WTC11 (cell line): ENCODE measurements around the gene SERPINB6. TPM values are rescaled to one million over a fixed set of nuclear protein-coding genes. Genes with fewer than 3 reads are reported as not detected.

ENCODE experiments used
- AR ChIP-seq: fragments of 250-450 bp; sonication (Bioruptor Pico); IDR thresholded peaks from 2 replicates; pipeline ENCODE4 v1.9.0; 2021; ENCODE audit warnings: mild to moderate bottlenecking
- ATF3 ChIP-seq: sonication (generic); formaldehyde crosslinking; conservative IDR thresholded peaks from 2 replicates; pipeline ENCODE4 v1.8.1; 2022; ENCODE audit warnings: mild to moderate bottlenecking, missing genetic modification reagents
- E2F1 ChIP-seq: sonication (generic); formaldehyde crosslinking; IDR thresholded peaks from 2 replicates; pipeline ENCODE4 v1.8.0; 2022; ENCODE audit warnings: mild to moderate bottlenecking, missing genetic modification reagents
- ELF4 ChIP-seq: sonication (generic); formaldehyde crosslinking; IDR thresholded peaks from 2 replicates; pipeline ENCODE4 v1.8.1; 2022; ENCODE audit warnings: low read depth, mild to moderate bottlenecking, moderate library complexity, missing genetic modification reagents
- FOXJ3 ChIP-seq: sonication (generic); formaldehyde crosslinking; IDR thresholded peaks from 2 replicates; pipeline ENCODE4 v1.9.0; 2021; ENCODE audit warnings: missing genetic modification reagents, mild to moderate bottlenecking, borderline replicate concordance
- JAZF1 ChIP-seq: fragments of 250-450 bp; sonication (Bioruptor Pico); IDR thresholded peaks from 2 replicates; pipeline ENCODE4 v1.9.0; 2021; ENCODE audit warnings: moderate library complexity, mild to moderate bottlenecking, inconsistent platforms
- KAT7 ChIP-seq: sonication (generic); formaldehyde crosslinking; IDR thresholded peaks from 2 replicates; pipeline ENCODE4 v1.8.1; 2023; ENCODE audit warnings: missing genetic modification reagents, mild to moderate bottlenecking, borderline replicate concordance
- USF1 ChIP-seq: sonication (generic); formaldehyde crosslinking; IDR thresholded peaks from 2 replicates; pipeline ENCODE4 v1.8.0; 2022; ENCODE audit warnings: mild to moderate bottlenecking, missing genetic modification reagents
- ZBTB43 ChIP-seq: sonication (generic); formaldehyde crosslinking; IDR thresholded peaks from 2 replicates; pipeline ENCODE4 v1.8.1; 2023; ENCODE audit warnings: mild to moderate bottlenecking, missing genetic modification reagents
- ZMAT4 ChIP-seq: fragments of 250-450 bp; sonication (Bioruptor Pico); IDR thresholded peaks from 2 replicates; pipeline ENCODE4 v1.9.0; 2021; ENCODE audit warnings: mild to moderate bottlenecking
- ZNF121 ChIP-seq: sonication (generic); formaldehyde crosslinking; IDR thresholded peaks from 2 replicates; pipeline ENCODE4 v1.8.0; 2023; ENCODE audit warnings: missing genetic modification reagents
- ZNF263 ChIP-seq: sonication (generic); formaldehyde crosslinking; IDR thresholded peaks from 2 replicates; pipeline ENCODE4 v1.8.1; 2022; ENCODE audit warnings: low read depth, mild to moderate bottlenecking, moderate library complexity, missing genetic modification reagents
- ZNF281 ChIP-seq: sonication (generic); formaldehyde crosslinking; IDR thresholded peaks from 2 replicates; pipeline ENCODE4 v1.8.0; 2023; ENCODE audit warnings: mild to moderate bottlenecking, missing genetic modification reagents
- ZNF425 ChIP-seq: fragments of 250-450 bp; sonication (Bioruptor Pico); conservative IDR thresholded peaks from 2 replicates; pipeline ENCODE4 v1.9.0; 2021; ENCODE audit warnings: mild to moderate bottlenecking
- ZNF671 ChIP-seq: fragments of 250-450 bp; sonication (Bioruptor Pico); IDR thresholded peaks from 2 replicates; pipeline ENCODE4 v1.8.0; 2021; ENCODE audit warnings: mild to moderate bottlenecking
- total RNA-seq: library from RNA; stranded (reverse); gene quantifications from 3 replicates; pipeline ENCODE4 v1.2.3, GENCODE V29; 2021

The SERPINB6 gene
- total RNA-seq, 1 experiment from 2014 or later, result 28.0 TPM

- TF ChIP-seq E2F1 (CRISPR knock-in tag) (no peak), ZNF671 (CRISPR knock-in tag) (no peak), ZMAT4 (no peak), ZBTB43 (CRISPR knock-in tag) (no peak), ELF4 (CRISPR knock-in tag) (no peak), ZNF281 (no peak), ZNF121 (CRISPR knock-in tag) (no peak), ATF3 (no peak), FOXJ3 (no peak), ZNF263 (no peak), JAZF1 (CRISPR knock-in tag) (no peak), AR (CRISPR knock-in tag) (no peak), ZNF425 (CRISPR knock-in tag) (no peak), KAT7 (CRISPR knock-in tag) (no peak), USF1 (CRISPR knock-in tag) (no peak)
Observed at GRCh38 chr6:2958331-2958711, 13.0 kb downstream of the SERPINB6 start (continued).
